Measurements from ENCODE around the gene PPCS.
"Not testable (repeated sequence)": the region's sequence is repeated elsewhere in the genome, so short reads cannot be mapped to it uniquely, and the experiment has no call there.

Gene PPCS

GRCh38 chr1:42454403-42454802 lies 1.9 kb upstream of the PPCS start:
- no peak for DNase-seq

- peak; percentile 51 for DNase-seq
Observed at GRCh38 chr1:42456754-42457089, 379 bp downstream of the PPCS start.

- DNase-seq = no peak
Observed at GRCh38 chr1:42461196-42461595, 4.9 kb downstream of the PPCS start.

- peak; percentile 93 for DNase-seq
Observed at GRCh38 chr1:42462828-42463763, 6.8 kb downstream of the PPCS start, which contains the start of gene CCDC30. Gene CCDC30 (plus strand): TSS chr1:42463286. CDS start chr1:42480552, 17,266 bp downstream.

- no peak for DNase-seq
Observed at GRCh38 chr1:42463921-42464320, 7.6 kb downstream of the PPCS start.

GRCh38 chr1:42466030-42466429 lies 9.7 kb downstream of the PPCS start:
- no peak for DNase-seq

GRCh38 chr1:42469727-42470126 lies 13.4 kb downstream of the PPCS start:
- no peak for DNase-seq

- DNase-seq = no peak
Observed at GRCh38 chr1:42476605-42477004, 20.3 kb downstream of the PPCS start.

- not testable (repeated sequence) for DNase-seq
Observed at GRCh38 chr1:42477354-42477753, 21.0 kb downstream of the PPCS start.

GRCh38 chr1:42477775-42478174 lies 21.4 kb downstream of the PPCS start:
- DNase-seq = no peak

GRCh38 chr1:42479621-42480020 lies 23.3 kb downstream of the PPCS start:
- no peak for DNase-seq

GRCh38 chr1:42480921-42481320 lies 24.6 kb downstream of the PPCS start:
- no peak for DNase-seq

GRCh38 chr1:42482635-42483153 lies 26.4 kb downstream of the PPCS start:
- DNase-seq = no peak

GRCh38 chr1:42484382-42484781 lies 28.0 kb downstream of the PPCS start:
- no peak for DNase-seq

GRCh38 chr1:42490237-42490636 lies 33.9 kb downstream of the PPCS start:
- no peak for DNase-seq

- DNase-seq = not testable (repeated sequence)
Observed at GRCh38 chr1:42502031-42502430, 45.7 kb downstream of the PPCS start.

- DNase-seq = no peak
Observed at GRCh38 chr1:42504535-42505128, 48.3 kb downstream of the PPCS start.

GRCh38 chr1:42506576-42506975 lies 50.2 kb downstream of the PPCS start:
- DNase-seq = no peak

Data from stimulated activated CD4-positive, alpha-beta T cell treated with anti-CD3 and anti-CD28 coated beads, Interleukin-4, amount 100 ng/mL, for 1 hour (primary cell).